ENCODE measurements around the gene ARID3C. TPM values are rescaled to one million over a fixed set of nuclear protein-coding genes. Genes with fewer than 3 reads are reported as not detected.

The ARID3C gene
- total and polyA plus RNA-seq, 2 donors (not counting 3 experiments of a cell fraction or from before 2014, with no cell fraction given), result not detected

DNA sequence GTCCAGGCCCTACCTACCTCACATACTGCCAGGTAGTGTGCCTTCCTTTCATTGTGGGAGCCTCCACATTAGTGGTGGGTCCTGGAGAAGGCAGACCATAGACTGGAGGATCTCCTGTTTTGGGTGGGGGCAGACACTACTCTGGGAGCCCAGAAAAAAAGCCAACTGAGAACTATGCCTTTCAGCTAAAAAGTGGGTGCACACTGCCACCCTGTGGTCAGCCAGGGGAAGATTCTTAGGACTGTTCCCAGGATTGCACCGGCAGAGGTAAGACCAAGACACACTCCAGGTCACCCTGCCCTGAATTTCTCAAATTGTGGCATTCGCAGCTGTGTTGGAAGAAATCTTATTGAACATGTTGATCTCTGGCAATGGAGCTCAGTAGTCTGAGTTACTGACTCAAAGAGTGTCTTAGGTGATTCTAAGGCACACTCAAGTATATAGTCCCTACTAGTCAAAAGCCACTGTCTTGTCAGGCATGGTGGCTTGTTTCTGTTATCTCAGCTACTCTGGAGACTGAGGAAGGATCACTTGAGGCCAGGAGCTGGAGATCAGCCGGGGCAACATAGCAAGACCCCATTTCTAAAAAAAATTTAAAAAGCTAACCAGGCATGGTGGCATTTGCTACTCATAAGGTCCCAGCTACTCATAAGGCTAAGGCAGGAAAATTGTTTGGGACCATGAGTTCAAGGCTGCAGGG, 5.1 kb upstream of the ARID3C start:
- Histone ChIP-seq H3K4me3 (replicated peaks in 1 of 3; ENCODE audit: insufficient read depth in 1 of 3, low read depth in 1 of 3, low read length in 3 of 3) (no peak overlapping the region), H3K79me2 (ENCODE audit: control insufficient read depth, insufficient read depth, low read length) (peaks cover 19% of the 10 kb centered on the region), H3K27ac (ENCODE audit: insufficient read depth, low read depth, low read length) (no peak overlapping the region), H3K9me1 (replicated peaks; ENCODE audit: control insufficient read depth, extremely low read depth, insufficient read depth, low read length) (no peaks in the 10 kb centered on the region), H4K20me1 (replicated peaks; ENCODE audit: control insufficient read depth, extremely low read depth, insufficient read depth, low read length) (no peaks in the 10 kb centered on the region), H2AFZ (ENCODE audit: low read depth, low read length) (no peak overlapping the region), H3K4me2 (ENCODE audit: insufficient read depth, low read length) (no peak overlapping the region), H3K36me3 (ENCODE audit: control insufficient read depth in 2 of 2, extremely low read depth in 1 of 2, insufficient read depth in 2 of 2, low read length in 2 of 2) (peaks cover 0 to 2% of the 10 kb centered on the region in 2 experiments), H3K9ac (replicated peaks; ENCODE audit: extremely low read depth, insufficient read depth, low read length) (no peak overlapping the region), H3K9me3 (replicated peaks; ENCODE audit: control insufficient read depth, insufficient read depth, low read length) (no peaks in the 10 kb centered on the region), H3K4me1 (ENCODE audit: control insufficient read depth, extremely low read depth, insufficient read depth, low read length) (peaks cover 18% of the 10 kb centered on the region), H3K27me3 (ENCODE audit: control insufficient read depth in 2 of 2, insufficient read depth in 2 of 2, low read length in 2 of 2) (peaks cover 21 to 23% of the 10 kb centered on the region in 2 experiments)
- FAIRE-seq, result peak; percentile 92
- ChIA-PET CTCF (interaction anchor here (0.6 to 4.0 kb wide), 23 partner anchors 8 to 253 kb away, joined by 3 to 130 read pairs (median 6); partner anchors contain the start of genes CCL21, DCTN3, GALT and IL11RA), POLR2A (no interaction called here)
- peak; percentile 64 for DNase-seq (ENCODE audit: low read depth, low spot score)
- dilution Hi-C loops (cut with MboI; ENCODE audit: extremely low pct_ligation_motif_present, low sequenced_read_pairs), result no loop called here
- TF ChIP-seq POLR2A (IDR thresholded peaks at IDR 0.05; ENCODE audit: low read depth, low read length) (no peak), FOS (IDR thresholded peaks at IDR 0.05; ENCODE audit: borderline replicate concordance, insufficient read depth, low read length) (no peak), GATA2 (IDR thresholded peaks at IDR 0.05; ENCODE audit: insufficient read depth, insufficient read length, low read depth, low read length) (no peak), JUN (IDR thresholded peaks at IDR 0.05; ENCODE audit: borderline replicate concordance, insufficient read depth, insufficient read length, low read depth) (no peak)
- TF ChIP-seq, protein P1, sequence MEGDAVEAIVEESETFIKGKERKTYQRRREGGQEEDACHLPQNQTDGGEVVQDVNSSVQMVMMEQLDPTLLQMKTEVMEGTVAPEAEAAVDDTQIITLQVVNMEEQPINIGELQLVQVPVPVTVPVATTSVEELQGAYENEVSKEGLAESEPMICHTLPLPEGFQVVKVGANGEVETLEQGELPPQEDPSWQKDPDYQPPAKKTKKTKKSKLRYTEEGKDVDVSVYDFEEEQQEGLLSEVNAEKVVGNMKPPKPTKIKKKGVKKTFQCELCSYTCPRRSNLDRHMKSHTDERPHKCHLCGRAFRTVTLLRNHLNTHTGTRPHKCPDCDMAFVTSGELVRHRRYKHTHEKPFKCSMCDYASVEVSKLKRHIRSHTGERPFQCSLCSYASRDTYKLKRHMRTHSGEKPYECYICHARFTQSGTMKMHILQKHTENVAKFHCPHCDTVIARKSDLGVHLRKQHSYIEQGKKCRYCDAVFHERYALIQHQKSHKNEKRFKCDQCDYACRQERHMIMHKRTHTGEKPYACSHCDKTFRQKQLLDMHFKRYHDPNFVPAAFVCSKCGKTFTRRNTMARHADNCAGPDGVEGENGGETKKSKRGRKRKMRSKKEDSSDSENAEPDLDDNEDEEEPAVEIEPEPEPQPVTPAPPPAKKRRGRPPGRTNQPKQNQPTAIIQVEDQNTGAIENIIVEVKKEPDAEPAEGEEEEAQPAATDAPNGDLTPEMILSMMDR (IDR thresholded peaks at IDR 0.05; ENCODE audit: extremely low read depth in 1 of 2, insufficient read depth in 1 of 2, low read depth in 1 of 2, low read length in 2 of 2), result peak; percentile 78 to 83
- TF ChIP-seq, protein P2, sequence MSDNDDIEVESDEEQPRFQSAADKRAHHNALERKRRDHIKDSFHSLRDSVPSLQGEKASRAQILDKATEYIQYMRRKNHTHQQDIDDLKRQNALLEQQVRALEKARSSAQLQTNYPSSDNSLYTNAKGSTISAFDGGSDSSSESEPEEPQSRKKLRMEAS (IDR thresholded peaks at IDR 0.05; ENCODE audit: insufficient read depth, insufficient read length), result no peak
- BruUV-seq (replicated peaks), result no TSS peak
- intact Hi-C loops (cut with micrococcal nuclease), result loop anchor here (1.0 kb wide), 2 partner anchors 22 to 86 kb away; partner anchors contain the start of gene RPP25L

Measured in endothelial cell of umbilical vein (primary cell).